Endothelial cell of umbilical vein (primary cell): ENCODE results near the gene MAPK11. TPM values are rescaled to one million over a fixed set of nuclear protein-coding genes. Genes with fewer than 3 reads are reported as not detected.

Experiments
- BruUV-seq: library from RNA; stranded (reverse); fragments of 400-500 nt; replicated peaks from 2 replicates; lab custom pipeline; 2021; lab: Mats Ljungman, UMichigan
- CTCF ChIA-PET: fragments of 300-600, 350-600 bp; sonication (Branson Sonifier 250); formaldehyde crosslinking; loops from one replicate; lab custom pipeline; 2021; ENCODE audit warnings: antibody characterized with exemption, inconsistent platforms; lab: Charles Lee
- POLR2A ChIA-PET: fragments of 300-600, 350-600 bp; sonication (Branson Sonifier 250); formaldehyde crosslinking; loops from one replicate; lab custom pipeline; 2021; ENCODE audit warnings: antibody characterized with exemption, inconsistent platforms; lab: Charles Lee
- DNase-seq: peaks from one replicate; pipeline ENCODE4 v3.0.0-alpha.2; 2011; ENCODE audit warnings: low read depth, low spot score
- FAIRE-seq: peaks from 2 replicates; lab custom pipeline; 2011; peaks lifted over from hg19 to GRCh38; lab: Jason Lieb, UNC
- H2AFZ ChIP-seq: 2 replicates; pipeline ENCODE4 v1.6.0; 2012; ENCODE audit warnings: low read depth, low read length, control low read depth, inconsistent platforms
- H3K27ac ChIP-seq: 2 replicates; pipeline ENCODE4 v1.5.1; 2011; ENCODE audit warnings: low read depth, mild to moderate bottlenecking, control low read depth, low read length, moderate library complexity; ENCODE audit not compliant: insufficient read depth
- H3K27me3 ChIP-seq, 2 experiments: 2 replicates each; pipeline versions ENCODE4 v1.6.0 to v1.6.1; 2011; ENCODE audit warnings: low read length in 2 of 2, mixed read lengths in 1 of 2; ENCODE audit not compliant: control insufficient read depth in 2 of 2, insufficient read depth in 2 of 2
- H3K36me3 ChIP-seq, 2 experiments: 2 replicates in 1 of 2; 3 replicates in 1 of 2; pipeline ENCODE4 v1.5.1; 2011; ENCODE audit warnings: low read length in 2 of 2, mild to moderate bottlenecking in 1 of 2, moderate library complexity in 1 of 2; ENCODE audit not compliant: control insufficient read depth in 2 of 2, insufficient read depth in 2 of 2; ENCODE audit errors: extremely low read depth in 1 of 2
- H3K4me1 ChIP-seq: 3 replicates; pipeline ENCODE4 v1.5.1; 2011; ENCODE audit warnings: mild to moderate bottlenecking, low read length; ENCODE audit not compliant: control insufficient read depth, insufficient read depth; ENCODE audit errors: extremely low read depth
- H3K4me2 ChIP-seq: 2 replicates; pipeline ENCODE4 v1.6.1; 2011; ENCODE audit warnings: low read length, control low read depth, mixed read lengths; ENCODE audit not compliant: insufficient read depth
- H3K4me3 ChIP-seq, 3 experiments: fragments of 200-600 bp in 1 of 3; sonication (generic), shearing (Covaris generic) in 1 of 3; replicated peaks in 1 of 3; 2 replicates each; pipeline ENCODE4 v1.5.1; 2011 to 2016; ENCODE audit warnings: control low read depth in 3 of 3, low read length in 3 of 3, mild to moderate bottlenecking in 2 of 3, inconsistent platforms in 1 of 3, low read depth in 1 of 3, moderate library complexity in 1 of 3; ENCODE audit not compliant: insufficient read depth in 1 of 3
- H3K79me2 ChIP-seq: 2 replicates; pipeline ENCODE4 v1.6.0; 2012; ENCODE audit warnings: low read length, inconsistent platforms; ENCODE audit not compliant: control insufficient read depth, insufficient read depth
- H3K9ac ChIP-seq: replicated peaks from 2 replicates; pipeline ENCODE3; 2011; ENCODE audit warnings: low read length, control low read depth; ENCODE audit not compliant: insufficient read depth; ENCODE audit errors: extremely low read depth
- H3K9me1 ChIP-seq: replicated peaks from 3 replicates; pipeline ENCODE4 v1.6.0; 2011; ENCODE audit warnings: mild to moderate bottlenecking, low read length; ENCODE audit not compliant: control insufficient read depth, insufficient read depth; ENCODE audit errors: extremely low read depth
- H3K9me3 ChIP-seq: replicated peaks from 2 replicates; pipeline ENCODE4 v1.5.1; 2012; ENCODE audit warnings: low read length, inconsistent platforms; ENCODE audit not compliant: control insufficient read depth, insufficient read depth
- H4K20me1 ChIP-seq: replicated peaks from 2 replicates; pipeline ENCODE3; 2011; ENCODE audit warnings: mild to moderate bottlenecking, low read length; ENCODE audit not compliant: control insufficient read depth, insufficient read depth; ENCODE audit errors: extremely low read depth
- EZH2 ChIP-seq: IDR thresholded peaks from 2 replicates; pipeline ENCODE4 v1.6.1; 2012; ENCODE audit warnings: borderline replicate concordance, low read depth, mild to moderate bottlenecking, moderate library complexity, low read length, inconsistent platforms; ENCODE audit not compliant: severe bottlenecking
- FOS ChIP-seq: IDR thresholded peaks from 2 replicates; pipeline ENCODE4 v1.6.1; 2011; ENCODE audit warnings: mild to moderate bottlenecking, low read length, moderate library complexity, borderline replicate concordance; ENCODE audit not compliant: insufficient read depth
- MAX ChIP-seq: IDR thresholded peaks from 2 replicates; pipeline ENCODE4 v1.6.1; 2011; ENCODE audit not compliant: insufficient read depth, insufficient read length
- POLR2A ChIP-seq: IDR thresholded peaks from 2 replicates; pipeline ENCODE4 v1.6.1; 2012; ENCODE audit warnings: low read depth, mild to moderate bottlenecking, control low read depth, low read length
- dilution Hi-C: fragments of 300-500 bp; cut with MboI; formaldehyde crosslinking; loops from one replicate; pipeline ENCODE4 v1.15.0; 2019; ENCODE audit warnings: low sequenced_read_pairs; ENCODE audit not compliant: extremely low pct_ligation_motif_present
- intact Hi-C: fragments of 100-400 bp; cut with micrococcal nuclease; formaldehyde crosslinking; loops from one replicate; pipeline ENCODE4 v1.10.0; 2022
- polyA plus RNA-seq, 4 experiments: library from polyadenylated mRNA; depleted of rRNA in 3 of 4; stranded (reverse) in 3 of 4; unstranded in 1 of 4; fragments of >200 nt; gene quantifications; 2 replicates each; pipeline versions ENCODE4 v1.2.1 to v1.2.3, GENCODE V29; 2011 to 2012; ENCODE audit warnings: missing spikeins in 1 of 4
- total RNA-seq: library from RNA; stranded (reverse); gene quantifications from 2 replicates; pipeline ENCODE4 v1.2.3, GENCODE V29; 2021

MAPK11 gene
- total and polyA plus RNA-seq, 2 donors (not counting 3 experiments of a cell fraction or from before 2014, with no cell fraction given), result 22.8 to 26.3 TPM

- peaks cover 17 to 62% of the 10 kb centered on the region in 2 experiments for H3K36me3 ChIP-seq
- CTCF ChIA-PET, result interaction anchor here (1.3 to 5.8 kb wide), 2 partner anchors 13 to 38 kb away, joined by 4 to 29 read pairs; partner anchors contain the start of gene DENND6B
- DNase-seq, result no peak
- no peak overlapping the region for H3K4me3 ChIP-seq
- POLR2A ChIA-PET, result no interaction called here
- no peak overlapping the region for H3K4me2 ChIP-seq
- no peak for TF ChIP-seq EZH2
- H2AFZ ChIP-seq, result no peak overlapping the region
- no peak overlapping the region for H3K9ac ChIP-seq
- dilution Hi-C loops, result no loop called here
- FAIRE-seq, result no peak
- peaks cover 48% of the 10 kb centered on the region for H3K79me2 ChIP-seq
- H4K20me1 ChIP-seq, result no peaks in the 10 kb centered on the region
- BruUV-seq, result no TSS peak
- no peak overlapping the region for H3K27ac ChIP-seq
- no peaks in the 10 kb centered on the region for H3K9me3 ChIP-seq
- intact Hi-C loops, result no loop called here
- peaks cover 15% of the 10 kb centered on the region for H3K4me1 ChIP-seq
- H3K9me1 ChIP-seq, result no peaks in the 10 kb centered on the region
- H3K27me3 ChIP-seq, result no peaks in the 10 kb centered on the region
Observed at GRCh38 chr22:50289151-50289941, 19.2 kb upstream of the MAPK11 start.

DNA sequence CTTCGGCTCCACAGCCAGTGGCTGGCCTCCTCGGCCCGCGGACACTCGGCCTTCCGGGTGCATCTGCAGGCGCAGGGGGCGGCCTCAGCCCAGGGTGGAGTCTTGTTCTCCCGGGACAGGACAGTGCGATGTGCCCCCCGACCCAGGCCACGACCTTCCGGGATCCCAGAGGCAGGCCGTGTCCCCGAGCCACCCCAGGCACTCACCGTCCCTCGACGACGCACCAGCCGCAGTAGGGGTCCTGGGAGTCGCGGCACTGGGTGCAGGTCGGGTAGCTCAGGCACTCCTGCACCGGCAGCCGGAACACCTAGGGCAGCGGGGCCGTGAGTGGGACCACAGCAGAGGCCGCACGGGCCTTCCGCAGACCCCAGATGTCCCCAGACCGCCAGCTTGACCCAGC lies 17.6 kb upstream of the MAPK11 start:
- dilution Hi-C loops (no loop called here), intact Hi-C loops (no loop called here)
- no peaks in the 10 kb centered on the region for H3K27me3 ChIP-seq
- ChIA-PET CTCF (no interaction called here), POLR2A (no interaction called here)
- H3K9ac ChIP-seq, result no peak overlapping the region
- H3K9me1 ChIP-seq, result no peaks in the 10 kb centered on the region
- no peak for TF ChIP-seq FOS
- TF ChIP-seq MAX, result no peak
- no peak for TF ChIP-seq POLR2A
- no peak for TF ChIP-seq EZH2
- H3K4me3 ChIP-seq, result no peak overlapping the region
- H3K79me2 ChIP-seq, result peaks cover 38% of the 10 kb centered on the region
- H3K4me2 ChIP-seq, result no peak overlapping the region
- H3K9me3 ChIP-seq, result no peaks in the 10 kb centered on the region
- peaks cover 23 to 74% of the 10 kb centered on the region in 2 experiments for H3K36me3 ChIP-seq
- H4K20me1 ChIP-seq, result no peaks in the 10 kb centered on the region
- no peak for DNase-seq
- BruUV-seq, result no TSS peak
- FAIRE-seq, result no peak
- H3K27ac ChIP-seq, result no peak overlapping the region
- no peak overlapping the region for H2AFZ ChIP-seq
- peaks cover 3% of the 10 kb centered on the region for H3K4me1 ChIP-seq
